COR-L47 (cell line): ENCODE measurements around the gene FARS2.
A peak's percentile ranks its signal among the peaks of the same experiment; 100 is the strongest.

Experiments used
- DNase-seq: peaks from one replicate; lab custom pipeline; 2025; lab: John Stamatoyannopoulos, UW

The FARS2 gene

DNA sequence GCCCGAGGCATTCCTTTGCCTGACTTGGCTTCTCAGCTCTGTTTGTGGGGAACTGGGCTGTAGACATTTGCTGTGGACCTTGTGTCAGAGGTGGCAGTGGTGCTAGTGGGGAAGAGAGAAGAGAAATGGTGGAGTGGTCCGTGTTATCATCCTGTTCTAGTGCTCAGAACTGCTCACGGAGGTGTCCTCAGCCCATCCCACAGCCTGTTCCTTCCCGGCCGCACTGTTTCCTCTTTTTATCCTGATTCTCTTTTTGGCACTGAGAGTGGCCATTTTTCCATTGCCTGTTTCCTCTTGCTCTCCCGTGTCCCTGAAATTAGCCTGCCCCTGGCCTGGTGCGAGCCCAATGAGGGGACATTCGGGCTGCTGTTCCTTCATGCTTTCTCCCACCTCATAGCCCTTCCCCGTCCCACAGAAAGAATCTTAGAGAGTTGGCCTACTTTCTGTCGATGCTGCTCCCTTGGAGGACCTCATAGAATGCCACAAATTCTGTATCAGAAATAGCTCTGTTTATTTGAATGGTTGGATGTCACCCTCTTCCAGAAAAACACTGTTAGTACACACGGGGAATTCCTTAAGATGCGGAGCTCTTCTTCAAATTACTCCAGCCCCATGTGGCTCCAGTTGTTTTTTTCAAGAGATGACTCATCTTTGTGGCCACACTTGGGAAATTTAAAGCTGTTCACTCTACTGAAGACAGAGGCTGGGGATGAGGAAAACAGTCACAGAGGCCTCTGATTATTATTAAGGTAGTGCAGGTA, 26.1 kb downstream of the FARS2 start:
- DNase-seq, result no peak

DNA sequence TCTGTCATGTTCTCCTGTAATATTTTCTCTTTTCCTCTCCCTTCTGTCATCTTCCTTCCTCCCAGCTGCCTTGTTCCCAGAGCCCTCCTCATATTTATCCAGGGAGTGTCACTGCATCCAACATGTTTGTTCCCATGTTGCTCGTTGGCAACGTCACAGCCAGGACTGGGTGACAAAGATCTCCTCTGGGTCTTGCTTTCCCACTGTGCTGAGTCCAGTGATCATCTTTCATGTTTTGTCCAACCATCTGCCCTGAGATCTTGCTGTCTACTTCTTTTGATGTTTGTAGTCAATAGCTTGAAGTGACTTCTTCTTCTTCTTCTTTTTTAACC, 26.6 kb downstream of the FARS2 start:
- DNase-seq, result no peak

DNA sequence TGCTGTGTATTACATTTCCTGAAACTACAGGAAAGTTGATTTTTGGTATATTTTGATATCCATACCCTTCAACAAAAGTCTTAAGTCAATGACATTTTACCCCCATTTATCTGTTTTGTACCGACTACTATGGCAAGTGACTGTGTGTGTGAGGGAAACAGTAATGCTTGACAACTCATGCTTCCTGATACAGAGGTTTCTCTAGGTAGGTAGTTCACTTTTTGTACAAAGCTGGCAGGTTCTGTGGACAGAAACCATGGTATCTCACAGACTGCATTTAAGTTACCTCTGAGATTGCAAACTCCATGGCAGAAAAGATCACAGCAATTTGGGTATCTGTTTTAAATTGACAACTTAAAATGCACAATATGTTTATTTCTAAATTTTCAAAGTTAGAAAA, 28.8 kb downstream of the FARS2 start:
- no peak for DNase-seq

DNA sequence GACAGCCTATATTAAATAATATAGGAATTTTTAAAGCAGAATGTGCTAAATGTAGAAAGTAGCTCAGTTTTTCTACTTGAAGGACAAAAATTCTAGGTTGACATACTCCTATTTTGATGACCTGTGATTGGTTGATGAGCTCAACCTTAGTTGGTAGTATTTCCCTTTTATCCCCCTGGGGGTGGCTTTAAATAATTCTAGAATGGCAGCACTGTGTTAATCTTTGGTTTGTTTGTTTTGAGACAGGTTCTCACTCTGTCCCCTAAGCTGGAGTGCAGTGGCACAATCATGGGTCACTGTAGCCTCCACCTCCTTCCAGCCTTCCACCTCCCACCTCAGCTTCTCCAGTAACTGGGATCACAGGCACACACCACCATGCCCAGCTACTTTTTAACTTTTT, 29.2 kb downstream of the FARS2 start:
- DNase-seq, result no peak

DNA sequence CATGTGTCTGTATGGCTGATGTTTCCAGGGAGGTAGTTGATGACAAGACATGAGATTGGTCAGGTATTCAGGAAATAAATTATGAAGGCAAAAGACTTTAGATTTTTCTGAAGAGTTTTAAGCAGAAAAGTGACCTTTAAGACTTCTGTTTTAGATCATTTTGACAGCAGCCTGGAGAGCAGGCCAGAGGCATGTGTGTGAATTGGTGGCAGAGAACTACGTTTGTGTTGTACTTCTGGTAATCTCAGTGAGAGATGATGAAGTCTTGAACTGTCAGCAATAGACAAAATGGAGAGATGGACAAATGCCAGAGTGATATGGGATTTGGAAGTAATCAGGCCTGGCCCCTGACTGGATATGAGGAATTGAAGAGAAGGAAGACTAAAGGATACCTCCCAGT, 30.8 kb downstream of the FARS2 start:
- no peak for DNase-seq

DNA sequence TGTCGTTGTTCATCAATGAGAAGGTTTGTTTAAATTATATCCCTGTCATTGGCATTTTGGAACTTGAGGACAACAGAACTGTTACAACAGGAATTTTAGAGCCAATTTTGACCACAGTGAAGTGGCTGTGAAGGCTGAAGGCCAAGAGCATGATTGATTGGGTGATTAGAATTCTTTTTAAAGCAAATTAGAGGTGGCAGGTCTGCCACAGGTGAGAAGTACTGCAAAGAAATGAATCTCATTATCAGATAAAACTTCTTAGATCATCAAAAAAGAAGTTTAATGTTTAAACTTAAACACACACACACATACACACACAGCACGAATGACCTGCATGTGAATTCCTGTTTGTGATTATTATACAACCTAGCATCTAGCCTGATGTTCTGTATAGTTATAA, 32.4 kb downstream of the FARS2 start:
- no peak for DNase-seq

DNA sequence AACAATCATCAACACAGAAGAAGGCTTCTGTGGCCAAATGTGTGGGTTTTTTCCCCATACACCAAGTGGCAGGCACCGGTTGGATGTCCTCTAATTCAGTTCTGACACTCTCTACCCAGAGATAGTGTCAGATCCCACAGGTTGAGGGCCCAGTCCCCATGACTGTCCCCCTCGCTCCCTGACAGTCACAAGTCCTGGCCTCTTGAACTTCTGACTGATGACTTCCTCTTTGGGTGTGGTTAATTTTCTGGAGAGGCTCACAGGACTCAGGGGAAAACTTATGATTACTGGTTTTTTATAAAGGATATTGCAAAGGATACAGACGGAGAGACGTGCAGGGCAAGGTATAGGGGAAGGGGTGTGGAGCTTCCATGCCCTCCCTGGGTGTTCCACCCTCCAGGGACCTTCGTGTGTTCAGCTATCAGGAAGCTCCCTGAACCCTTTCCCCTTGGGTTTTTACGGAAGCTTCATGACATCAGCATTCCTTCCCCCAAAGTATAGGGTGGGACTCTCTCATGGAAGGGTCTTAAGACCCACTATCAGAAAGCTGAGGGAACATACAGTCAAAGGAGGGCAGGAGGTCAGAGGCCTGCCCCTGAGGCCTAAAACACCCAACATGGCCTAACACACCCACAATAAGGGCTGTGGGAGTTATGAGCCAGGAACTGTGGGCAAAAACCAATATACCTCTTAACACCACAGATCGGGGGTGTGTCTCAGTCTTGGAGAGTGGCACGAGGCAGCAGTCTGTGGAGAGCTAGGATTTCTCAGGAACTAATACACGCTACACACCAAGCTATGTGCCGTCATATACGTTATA, 33.3 kb downstream of the FARS2 start:
- no peak for DNase-seq

DNA sequence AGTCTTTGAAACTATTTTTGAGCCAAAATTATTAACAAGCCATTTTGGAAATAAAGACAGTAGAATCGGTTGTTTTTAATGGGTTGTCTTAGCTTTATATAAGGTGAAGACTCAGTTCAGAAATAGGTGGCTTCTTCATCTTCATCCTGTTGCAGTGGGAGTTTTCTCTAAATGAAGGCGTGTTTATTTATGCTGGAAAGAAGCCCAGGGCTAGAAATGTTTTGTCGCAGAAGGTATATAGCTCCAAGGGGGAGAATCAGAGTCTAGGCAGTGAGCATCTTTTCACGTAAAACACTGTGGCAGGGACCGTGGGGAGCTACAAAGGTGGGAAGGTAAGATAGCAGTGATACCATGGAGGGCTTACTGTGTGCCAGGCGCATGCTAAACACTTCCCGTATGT, 34.3 kb downstream of the FARS2 start:
- peak; percentile 6 for DNase-seq

DNA sequence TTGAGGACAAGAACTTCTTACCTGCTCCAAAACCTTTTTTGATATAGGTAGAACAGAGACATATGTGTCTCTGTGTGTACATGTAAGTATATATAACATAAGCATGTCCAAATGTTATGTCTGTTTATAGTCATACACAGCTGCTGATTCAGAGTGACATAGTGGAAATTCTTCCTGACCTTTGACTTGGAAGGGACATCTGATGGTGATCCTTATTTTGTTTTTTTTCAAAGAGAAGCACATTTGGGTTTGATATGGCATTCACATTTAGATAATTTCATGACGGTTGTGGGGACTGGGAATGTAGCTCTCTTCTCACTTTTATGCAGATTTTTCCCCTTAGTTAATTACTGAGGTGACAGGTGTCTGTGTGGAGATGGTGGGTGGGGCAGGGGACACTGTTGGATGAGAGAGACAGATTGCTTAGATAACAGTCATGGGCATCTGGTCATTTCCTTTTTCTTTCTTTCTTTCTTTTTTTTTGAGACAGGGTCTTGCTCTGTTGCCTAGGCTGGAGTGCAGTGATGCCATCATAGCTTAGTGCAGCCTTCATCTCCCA, 39.0 kb downstream of the FARS2 start:
- no peak for DNase-seq

DNA sequence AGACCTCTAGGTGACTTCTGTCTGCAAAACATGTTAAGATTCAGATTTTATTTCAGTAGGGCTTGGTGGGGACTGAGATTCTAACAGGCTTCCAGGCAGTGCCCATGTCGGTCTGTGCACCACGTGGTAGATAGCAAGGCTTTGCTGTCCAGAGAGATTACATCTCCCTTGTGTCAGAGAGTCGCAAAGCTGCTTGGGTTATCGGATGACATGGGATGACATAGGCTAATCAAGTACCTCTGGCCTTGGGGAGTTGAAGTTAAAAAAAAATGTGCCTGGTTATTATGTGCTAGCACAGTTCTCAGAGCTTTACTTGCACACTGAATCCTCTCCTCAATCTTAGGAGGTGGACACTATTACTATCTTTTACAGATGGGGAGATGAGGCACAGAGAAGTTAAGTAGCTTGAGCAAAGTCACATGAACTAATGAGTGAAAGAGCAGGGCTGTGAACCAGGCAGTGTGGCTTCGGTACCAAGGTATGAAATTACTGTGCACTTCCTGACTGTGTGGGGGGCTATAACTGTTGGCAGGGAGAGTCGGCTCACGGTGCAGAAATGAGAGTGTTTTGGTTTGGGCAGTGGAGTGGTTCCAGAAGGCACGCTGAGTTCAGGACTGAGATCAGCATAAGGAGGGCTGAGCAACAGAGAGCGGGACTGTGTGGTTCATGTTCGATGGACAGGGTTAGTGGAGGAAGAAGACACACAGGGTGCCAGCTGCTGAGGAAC, 41.1 kb downstream of the FARS2 start:
- DNase-seq, result no peak

DNA sequence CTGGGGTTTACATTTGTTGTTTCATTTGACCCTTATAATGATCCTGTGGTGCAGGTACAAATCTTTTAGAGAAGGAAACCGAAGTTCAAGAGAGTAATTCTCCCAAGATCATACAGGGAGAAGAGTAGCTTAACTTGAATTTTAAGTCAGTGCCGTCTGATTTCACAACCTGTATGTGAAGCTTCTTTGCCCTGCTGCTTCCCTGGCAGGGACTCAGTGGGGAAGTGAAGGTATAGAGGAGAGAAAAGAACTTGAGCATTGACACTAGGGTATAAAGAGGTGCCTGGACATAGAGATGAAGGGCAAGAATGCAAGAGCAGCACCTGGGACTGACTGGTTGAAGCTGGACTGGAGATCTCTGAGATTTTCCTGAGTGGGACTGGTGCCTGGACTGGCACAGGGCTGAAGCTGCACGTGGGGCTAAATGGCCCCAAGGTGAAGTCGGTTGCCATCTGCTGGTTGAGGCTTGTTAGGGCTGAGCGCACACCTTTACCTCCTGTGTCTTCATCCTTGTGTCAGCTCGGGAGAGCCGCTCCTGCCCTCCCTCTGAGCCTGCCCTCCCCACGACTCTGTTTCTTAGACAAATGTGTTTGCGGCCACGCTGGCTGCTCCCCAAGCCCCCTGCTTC, 41.8 kb downstream of the FARS2 start:
- peak; percentile 43 for DNase-seq

DNA sequence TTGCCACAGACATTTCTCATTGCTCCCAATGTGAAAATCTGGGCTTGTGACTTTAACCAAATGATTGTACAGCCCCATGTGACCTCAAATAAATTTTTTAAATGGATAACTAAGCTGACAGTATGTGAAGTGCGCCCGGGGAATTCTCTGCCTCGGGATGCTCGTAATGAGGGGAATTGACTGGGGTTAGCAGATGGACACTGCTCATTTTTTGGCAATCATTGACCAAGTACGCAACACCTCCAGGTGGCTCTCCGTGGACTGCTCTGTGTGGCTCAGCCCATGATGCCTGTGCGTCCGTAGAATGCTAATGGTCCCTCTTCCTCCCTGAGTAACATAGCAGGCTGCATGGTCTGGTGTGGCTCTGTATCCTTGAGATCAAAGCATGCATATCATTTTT, 42.4 kb downstream of the FARS2 start:
- no peak for DNase-seq

DNA sequence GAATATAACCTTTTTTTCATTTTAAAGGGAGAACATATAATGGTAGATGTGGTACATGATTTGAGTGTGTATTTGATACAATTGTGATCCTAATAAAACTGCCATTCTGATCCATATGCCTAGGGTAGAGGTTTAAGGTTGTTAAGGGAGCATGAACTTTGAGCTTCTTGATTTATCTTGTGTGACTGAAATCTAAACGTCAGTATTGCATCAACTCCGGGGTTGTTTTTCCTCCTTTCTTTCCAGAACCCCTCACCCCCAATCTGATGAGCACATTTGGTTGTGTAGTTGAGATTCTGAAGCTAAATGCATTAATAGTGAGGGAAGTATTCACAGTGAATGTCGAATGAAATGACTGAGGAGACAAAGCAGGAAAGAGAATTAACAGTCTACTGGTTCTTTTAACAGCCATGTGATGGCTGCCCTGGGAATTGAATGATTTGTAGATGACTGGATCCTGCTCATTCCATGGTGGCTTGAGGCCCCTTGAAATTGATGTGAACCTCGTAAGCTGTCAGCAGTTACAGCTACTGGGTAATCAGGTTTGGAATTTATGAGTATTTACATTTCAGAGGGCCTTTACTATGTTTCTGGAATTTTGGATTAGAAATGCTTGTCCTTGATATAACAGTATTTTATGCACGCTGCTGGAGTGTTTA, 44.8 kb downstream of the FARS2 start:
- DNase-seq, result no peak

DNA sequence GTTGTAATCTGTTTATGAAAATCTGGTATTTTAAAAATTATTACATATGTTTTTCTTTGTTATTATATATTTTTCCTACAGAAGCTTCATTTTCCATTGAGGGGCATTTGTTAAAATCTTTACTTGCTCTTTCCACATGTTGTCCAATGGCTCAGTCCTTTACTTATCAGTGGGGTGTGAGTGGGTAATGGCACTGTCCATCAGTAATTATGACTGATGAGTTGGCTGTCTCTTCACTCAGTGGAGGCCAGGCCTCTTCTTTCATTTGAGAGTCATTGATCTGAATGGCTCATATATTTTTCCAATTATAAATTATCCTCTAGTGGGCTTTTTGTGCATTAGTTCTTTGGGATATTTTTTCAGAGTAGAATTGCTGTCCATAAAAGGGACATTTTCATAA, 45.7 kb downstream of the FARS2 start:
- DNase-seq, result no peak

DNA sequence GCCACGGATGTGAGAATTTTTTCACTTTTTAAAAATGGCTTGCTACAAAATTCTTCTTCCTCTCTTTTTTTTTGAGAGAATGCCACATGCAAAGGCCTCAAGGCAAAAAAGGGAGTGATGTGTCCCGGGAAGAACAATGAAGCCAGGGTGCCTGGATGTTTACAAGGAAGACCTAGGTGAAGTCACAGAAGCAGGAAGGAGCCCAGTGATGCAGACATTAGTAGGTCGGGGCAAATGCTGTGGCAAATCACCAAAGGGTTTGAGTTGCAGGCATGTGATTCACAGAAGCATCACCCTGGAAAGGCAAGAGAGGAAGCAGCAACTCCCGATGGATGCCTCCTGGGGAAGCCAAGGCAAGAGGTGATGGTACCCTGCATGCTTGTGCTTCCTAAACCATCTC, 46.8 kb downstream of the FARS2 start:
- DNase-seq, result no peak

DNA sequence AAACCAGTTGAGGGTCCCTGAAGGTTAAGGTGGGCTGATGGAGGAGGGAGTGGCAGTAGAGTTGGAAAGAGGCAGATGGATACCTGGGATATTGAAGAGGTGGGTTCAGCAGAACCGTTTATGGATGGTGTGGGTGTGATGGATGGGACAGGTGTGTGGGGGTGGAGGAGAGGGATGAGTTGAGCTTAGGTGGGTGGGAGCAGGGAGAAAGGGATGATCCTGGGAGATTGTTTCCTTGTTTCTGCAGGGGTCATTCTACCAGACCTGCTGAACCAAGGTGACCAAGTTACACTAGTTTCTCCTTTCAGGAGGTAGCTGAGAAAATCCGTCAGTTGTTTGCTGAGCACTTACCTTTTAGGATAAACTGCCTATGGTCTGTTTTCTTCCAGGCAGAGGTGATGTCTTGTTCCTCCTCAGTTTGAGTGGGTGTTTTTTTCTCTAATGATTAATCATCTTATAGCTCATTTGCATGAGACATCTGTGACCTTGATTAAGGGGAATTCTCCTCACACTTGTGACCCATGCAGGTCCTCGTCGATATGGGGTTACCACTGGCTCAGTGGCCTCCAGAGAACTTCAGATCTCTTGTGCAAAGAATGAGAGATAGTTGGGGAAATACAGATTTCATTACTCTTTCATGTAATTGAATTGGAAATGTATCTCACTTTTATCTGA, 53.0 kb downstream of the FARS2 start:
- DNase-seq, result no peak

DNA sequence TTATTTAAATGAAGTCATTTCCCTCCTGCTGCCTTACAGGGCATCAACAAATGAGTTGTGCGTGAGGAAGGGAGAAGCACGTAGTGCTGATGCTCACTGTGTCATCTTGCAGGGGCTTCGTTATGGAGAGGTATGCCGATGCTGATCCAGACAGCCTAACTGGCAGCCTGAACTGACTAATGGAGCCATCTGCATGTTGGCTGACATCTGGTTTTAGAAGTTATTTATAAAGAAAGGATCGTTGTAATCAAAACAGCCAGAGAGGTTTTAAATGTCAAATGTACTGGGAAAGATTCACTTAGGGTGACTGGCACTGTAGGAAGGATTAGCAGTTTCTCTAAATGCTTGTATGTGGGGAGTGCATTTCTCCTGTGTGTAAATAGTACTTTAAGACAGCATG, 54.6 kb downstream of the FARS2 start:
- no peak for DNase-seq

DNA sequence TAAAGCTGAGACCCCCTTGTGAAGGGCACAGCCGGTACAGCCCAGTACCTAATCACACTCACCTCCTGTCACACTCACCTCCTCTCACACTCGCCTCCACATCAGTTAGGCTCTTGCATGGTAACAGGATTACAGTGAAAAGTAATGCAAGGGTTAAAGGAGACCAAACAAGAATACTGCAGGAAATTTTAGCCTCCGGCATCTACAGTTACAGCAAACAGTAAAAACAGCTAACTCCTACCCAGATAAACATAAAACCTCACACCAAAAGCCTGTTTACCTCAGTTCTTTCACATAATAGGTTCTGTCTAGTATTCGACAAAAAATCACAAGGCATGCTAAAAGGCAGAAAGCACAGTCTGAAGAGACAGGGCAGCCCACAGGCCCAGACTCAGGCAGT, 55.6 kb downstream of the FARS2 start:
- DNase-seq, result no peak

DNA sequence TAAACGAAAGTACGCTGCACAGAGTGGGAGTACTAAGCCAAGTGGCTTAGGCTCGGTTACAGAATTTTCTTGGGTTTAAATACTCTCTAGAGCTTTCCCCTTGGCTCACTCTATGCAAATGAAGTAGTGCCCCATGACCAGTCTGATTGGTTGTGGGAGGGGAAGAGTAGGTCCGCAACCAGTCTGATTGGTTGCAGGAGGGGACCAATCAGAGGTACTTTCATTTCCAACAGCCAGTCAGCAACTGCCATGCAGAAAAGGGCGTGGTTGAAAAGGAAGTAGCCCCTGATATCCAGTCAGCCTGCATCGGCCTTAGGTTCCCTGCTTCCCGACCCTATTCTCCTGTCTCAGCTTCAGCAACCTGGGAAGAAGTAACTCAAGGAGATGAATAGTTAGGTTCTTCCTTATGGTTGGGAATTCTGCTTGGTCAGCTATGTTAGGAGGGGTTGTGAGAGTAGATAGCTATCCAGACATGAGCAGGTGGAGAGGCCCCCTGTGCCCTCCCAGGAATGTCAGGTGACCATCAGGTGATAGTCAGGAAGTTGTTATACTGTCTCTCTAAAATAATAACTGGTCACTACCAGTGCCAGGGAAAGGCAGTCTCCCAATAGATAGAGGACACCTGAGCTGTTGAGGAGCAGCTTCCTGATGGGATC, 57.4 kb downstream of the FARS2 start:
- DNase-seq, result no peak

DNA sequence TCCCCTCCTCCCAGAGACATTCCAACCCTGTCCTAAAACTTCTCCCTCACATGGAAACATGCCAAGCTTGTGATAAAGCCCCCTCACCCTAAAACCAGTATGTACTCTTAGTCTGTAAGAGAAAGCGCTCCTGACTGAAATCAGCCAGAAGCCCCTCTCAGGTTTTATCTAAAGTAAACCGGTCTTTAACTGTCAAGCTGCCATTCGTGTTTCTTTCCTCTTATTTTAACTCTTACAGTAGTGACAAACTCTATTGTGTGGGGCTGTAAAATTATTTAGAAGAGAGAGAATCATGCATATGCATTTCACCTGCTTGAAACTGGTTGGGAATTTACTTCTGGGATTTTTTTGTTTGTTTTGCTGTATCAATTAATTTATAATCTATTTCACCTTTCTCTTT, 62.7 kb downstream of the FARS2 start:
- no peak for DNase-seq

DNA sequence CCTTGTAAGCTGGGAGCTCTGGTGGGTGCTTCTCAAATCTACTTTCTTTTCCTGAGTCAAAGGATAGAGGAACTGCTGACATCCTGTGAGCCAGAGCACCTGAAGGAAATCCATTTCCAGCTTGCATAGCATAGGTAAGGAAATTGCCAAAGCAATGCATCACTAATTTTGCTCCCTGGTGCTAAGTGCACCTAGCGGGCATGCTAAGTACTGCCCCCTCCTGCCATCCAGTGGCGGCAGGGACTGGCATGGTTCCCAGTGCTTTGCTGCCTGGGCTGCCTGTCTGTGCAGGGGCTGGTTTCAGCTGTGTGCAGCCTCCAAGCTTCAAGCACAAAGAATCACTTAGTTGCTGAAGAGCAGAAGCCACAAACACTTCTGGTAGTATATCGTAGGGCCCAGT, 63.9 kb downstream of the FARS2 start:
- DNase-seq, result no peak
